EL (cell line): ENCODE measurements around the gene AGBL4.

Experiments used
- DNase-seq: peaks from one replicate; pipeline ENCODE4 v3.0.0-alpha.2; 2016

The AGBL4 gene

DNA sequence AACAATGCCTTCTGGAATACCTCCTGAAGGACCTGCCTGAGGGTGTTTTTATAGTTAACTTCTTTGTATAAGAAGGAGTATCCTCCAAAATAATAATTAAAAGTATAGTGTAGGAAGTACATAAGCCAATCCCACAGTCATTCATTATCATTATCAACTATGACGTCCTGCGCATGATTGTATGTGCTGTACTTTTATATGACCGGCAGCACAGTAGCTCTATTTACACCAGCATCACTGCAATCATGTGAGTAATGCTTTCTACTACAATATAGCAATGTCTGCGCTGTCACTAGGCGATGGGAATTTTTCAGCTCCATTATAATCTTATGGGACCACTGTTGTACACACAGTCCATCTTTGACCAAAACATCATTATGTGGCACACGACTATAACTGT is 1319.0 kb downstream of the AGBL4 start:
- DNase-seq = no peak

- DNase-seq = no peak
Measured at GRCh38 chr1:48701445-48701844, 1322.3 kb downstream of the AGBL4 start.

DNA sequence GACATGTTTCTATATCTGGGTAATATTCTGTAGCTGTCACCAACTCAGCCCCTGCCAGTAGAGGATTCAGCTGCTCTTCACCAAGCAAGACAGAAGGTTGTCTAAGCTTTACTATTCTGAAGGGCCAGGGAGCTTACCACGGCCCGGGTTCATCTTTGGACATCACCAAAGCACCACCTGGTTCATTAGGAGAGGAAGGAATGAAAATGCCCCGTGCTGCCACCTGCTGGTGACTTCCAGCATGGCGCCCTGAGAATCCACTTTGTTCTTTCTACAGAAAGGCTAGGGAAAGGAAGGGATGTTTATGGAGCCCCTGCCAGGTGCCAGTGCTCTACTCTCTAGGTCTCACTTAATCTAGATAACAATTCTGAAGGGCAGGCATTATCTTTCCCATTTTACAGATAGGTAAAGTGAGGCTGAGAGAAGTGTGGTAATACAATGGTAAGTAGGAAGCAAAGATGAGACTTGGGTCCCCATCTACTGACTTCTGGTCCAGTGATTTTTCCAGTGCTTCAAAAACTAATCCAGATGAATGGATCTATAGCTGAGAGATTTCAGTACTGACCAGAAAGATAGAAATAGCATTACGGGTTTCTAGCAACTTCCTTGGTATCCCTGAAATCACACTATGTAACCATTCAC is 1326.6 kb downstream of the AGBL4 start:
- peak; percentile 21 for DNase-seq

- DNase-seq = no peak
Measured at GRCh38 chr1:48695161-48695560, 1328.6 kb downstream of the AGBL4 start.

GRCh38 chr1:48693674-48694320 is 1330.0 kb downstream of the AGBL4 start:
- no peak for DNase-seq

GRCh38 chr1:48693180-48693579 is 1330.6 kb downstream of the AGBL4 start:
- DNase-seq = no peak

DNA sequence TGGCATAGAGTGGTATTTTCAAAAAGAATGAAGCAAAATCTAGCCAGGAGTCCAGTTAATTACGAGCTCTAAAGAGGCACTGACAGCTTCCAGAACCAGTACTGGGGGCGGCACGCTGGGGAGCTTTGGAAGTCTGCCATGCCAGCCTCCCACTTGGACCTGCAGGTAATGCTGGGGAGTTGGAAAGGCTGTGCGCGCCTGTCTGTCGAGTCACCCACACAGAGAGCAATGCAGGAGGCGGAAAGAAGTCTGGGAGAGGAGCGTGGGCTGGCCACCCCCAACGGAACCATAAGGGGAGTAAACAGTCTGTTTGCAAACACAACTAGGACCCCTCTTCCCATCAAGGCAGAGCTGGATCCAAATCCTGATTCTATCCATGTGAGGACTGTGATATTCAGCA is 1331.5 kb downstream of the AGBL4 start:
- DNase-seq = no peak

- DNase-seq = no peak
Measured at GRCh38 chr1:48691429-48692001, 1332.2 kb downstream of the AGBL4 start.

DNA sequence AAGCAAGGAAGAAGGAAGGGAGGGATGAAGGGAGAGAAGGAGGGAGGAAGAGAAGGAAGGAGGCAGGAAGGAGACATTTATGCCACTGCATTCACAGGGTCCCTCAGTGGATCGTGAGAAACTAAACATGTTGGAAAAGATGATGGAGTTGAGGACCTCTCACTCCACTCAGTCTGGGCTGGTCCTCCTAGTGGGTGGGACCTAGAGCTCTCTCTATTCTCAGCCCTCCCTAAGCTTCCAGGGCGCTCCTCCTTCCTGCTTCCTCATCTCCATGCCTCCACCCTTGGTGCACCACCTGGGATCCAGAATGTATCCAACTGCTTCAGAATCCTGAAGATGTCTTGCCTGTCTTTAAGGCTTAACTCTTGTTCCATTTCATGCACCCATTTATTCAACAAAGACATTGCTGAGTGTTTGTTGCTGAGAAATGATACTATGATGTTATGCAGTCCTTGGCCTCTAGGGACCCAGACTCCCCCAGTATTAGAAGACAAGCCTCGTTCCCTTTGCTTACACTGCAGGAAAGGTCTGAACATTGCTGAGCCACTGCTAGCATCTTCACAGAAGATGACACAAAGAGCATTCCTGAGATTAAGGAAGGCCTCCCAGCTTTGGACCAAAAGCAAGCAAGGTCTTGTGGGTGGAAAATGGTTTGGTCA is 1335.5 kb downstream of the AGBL4 start:
- DNase-seq = no peak

GRCh38 chr1:48687282-48688045 is 1336.3 kb downstream of the AGBL4 start:
- no peak for DNase-seq

- DNase-seq = no peak
Measured at GRCh38 chr1:48686159-48686558, 1337.6 kb downstream of the AGBL4 start.

- no peak for DNase-seq
Measured at GRCh38 chr1:48684381-48684780, 1339.4 kb downstream of the AGBL4 start.

GRCh38 chr1:48683839-48684238 is 1339.9 kb downstream of the AGBL4 start:
- DNase-seq = no peak

GRCh38 chr1:48681476-48682305 is 1342.1 kb downstream of the AGBL4 start:
- DNase-seq = no peak

DNA sequence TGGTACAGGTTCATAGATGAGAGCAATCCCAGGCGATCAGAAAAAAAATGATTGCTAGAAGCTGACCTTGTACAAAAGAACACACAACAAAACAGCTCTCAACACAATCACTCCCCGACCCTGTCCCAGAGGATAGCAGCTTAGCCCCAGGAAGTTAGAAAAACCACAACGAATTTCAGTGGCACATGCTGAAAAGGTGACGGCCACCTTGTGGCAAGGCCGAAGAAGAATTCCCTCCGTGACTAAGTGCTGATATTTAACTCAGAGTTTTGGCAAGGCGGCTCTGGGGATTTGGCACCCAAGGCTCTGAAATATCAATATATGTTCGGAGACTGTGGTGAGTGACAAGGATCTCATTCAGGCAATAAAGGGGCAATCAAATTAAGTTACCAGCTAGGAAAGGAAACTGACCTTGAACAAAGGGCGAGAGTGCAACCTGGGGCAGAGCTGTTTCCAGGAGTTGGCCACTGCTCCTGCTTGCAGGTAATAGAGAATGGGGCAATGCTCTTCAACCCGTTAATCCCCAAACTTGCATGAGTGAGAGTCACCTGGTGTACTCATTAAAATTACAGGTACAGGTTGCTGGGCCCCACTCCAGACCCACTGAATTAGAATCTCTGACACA is 1343.2 kb downstream of the AGBL4 start:
- DNase-seq = no peak

DNA sequence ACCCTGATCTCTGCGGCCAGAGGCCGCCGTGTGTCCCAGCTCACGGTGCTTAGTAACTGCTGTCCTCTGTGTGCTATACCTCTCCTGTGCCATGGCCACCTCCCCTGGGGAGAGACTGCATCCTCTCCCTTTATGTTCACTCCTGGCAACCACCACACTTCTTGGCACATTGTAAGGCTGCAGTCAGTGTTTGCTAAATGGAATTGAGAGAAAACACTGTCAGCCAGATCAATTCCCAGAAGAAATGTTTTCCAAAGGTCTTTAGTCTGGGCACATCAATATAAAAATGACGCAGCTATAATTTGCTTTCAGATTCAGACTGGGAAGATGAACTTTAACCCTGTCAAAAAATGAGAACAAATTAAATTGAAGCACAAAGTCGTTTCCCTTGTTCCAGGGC is 1343.9 kb downstream of the AGBL4 start:
- DNase-seq = no peak

- DNase-seq = no peak
Measured at GRCh38 chr1:48678710-48679505, 1344.8 kb downstream of the AGBL4 start.

GRCh38 chr1:48677306-48678287 is 1346.2 kb downstream of the AGBL4 start:
- peak; percentile 53 for DNase-seq

DNA sequence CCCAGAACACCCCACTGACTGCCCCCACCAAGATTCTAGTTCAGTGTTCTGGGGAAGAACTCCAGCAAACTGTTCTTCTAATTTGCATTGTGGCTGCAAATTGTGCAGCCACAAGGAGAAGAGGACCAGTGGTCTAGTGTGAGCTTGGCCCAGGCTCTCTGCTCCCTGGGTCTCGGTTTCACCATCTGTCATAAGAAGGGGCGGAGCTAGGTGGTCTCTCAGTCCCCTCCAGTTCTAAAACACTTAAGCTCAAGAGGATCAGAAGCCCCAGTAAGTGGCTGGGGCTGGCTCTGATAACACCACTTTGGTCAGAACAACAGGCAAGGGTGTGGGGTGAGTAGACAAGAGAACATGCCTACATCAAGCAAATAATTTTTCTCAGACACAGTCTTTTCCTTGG is 1346.9 kb downstream of the AGBL4 start:
- DNase-seq = no peak

DNA sequence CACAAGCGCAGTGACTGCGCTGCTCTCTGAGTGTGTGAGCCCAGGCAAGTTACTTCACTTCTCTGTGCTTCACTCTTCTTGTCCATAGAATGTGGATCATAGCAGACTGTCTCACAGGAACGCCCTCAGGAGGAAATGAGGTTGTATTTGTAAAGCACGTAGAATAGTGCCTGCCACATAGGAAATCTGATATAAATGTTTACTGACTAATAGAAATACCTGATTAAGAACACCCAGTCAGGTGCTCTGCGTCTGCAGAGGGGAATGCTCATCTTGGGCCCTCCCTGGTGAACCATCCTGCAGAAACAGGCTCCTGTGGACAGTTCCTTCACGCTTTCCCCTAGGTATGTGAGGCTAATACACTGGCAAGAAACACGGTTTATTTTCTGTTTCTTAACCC is 1347.4 kb downstream of the AGBL4 start:
- DNase-seq = no peak
